Gastroesophageal sphincter (tissue), 4 donors: Measurements from ENCODE around the gene SLC2A9. TPM values are rescaled to one million over a fixed set of nuclear protein-coding genes. Genes with fewer than 3 reads are reported as not detected.

Source experiments
- ATAC-seq: fragments of 150-250 bp; one replicate; pipeline ENCODE4 v1.9.1; 2016; ENCODE audit warnings: mild to moderate bottlenecking, moderate library complexity
- H3K27ac ChIP-seq, 4 donors: fragments of 200-600 bp; sonication (generic) in 3 of 4; 1 replicate in 3 of 4; 2 replicates in 1 of 4; pipeline ENCODE4 v1.5.1; 2016 to 2019
- H3K27me3 ChIP-seq: fragments of 200-600 bp; sonication (generic); one replicate; pipeline ENCODE4 v1.5.1; 2019
- H3K36me3 ChIP-seq, 2 donors: fragments of 200-600 bp; sonication (generic); one replicate each; pipeline ENCODE4 v1.5.1; 2019; ENCODE audit warnings: control low read depth in 1 of 2
- H3K4me1 ChIP-seq, 3 donors: fragments of 200-600 bp; sonication (generic); 1 replicate in 2 of 3; 2 replicates in 1 of 3; pipeline ENCODE4 v1.5.1; 2016 to 2019; ENCODE audit warnings: control low read depth in 2 of 3
- H3K4me3 ChIP-seq, 2 donors: fragments of 200-600 bp; sonication (generic); one replicate each; pipeline ENCODE4 v1.5.1; 2019; ENCODE audit warnings: mild to moderate bottlenecking in 1 of 2, moderate library complexity in 1 of 2
- H3K9me3 ChIP-seq, 3 donors: fragments of 200-600 bp; sonication (generic); one replicate each; pipeline ENCODE4 v1.5.1; 2017 to 2019; ENCODE audit warnings: control low read depth in 2 of 3
- CTCF ChIP-seq, 4 experiments: fragments of 200-600 bp in 2 of 4; fragments of 450-650 bp in 2 of 4; sonication (generic) in 1 of 4; IDR thresholded peaks; one replicate each; pipeline ENCODE4 v1.5.1; 2017 to 2019; ENCODE audit warnings: antibody characterized with exemption in 4 of 4, mild to moderate bottlenecking in 2 of 4, moderate library complexity in 2 of 4
- EP300 ChIP-seq: sonication (generic); formaldehyde crosslinking; IDR thresholded peaks from one replicate; pipeline ENCODE4 v1.6.1; 2017; ENCODE audit warnings: antibody characterized with exemption, mild to moderate bottlenecking
- POLR2A ChIP-seq, 2 donors: fragments of 450-650 bp; IDR thresholded peaks; one replicate each; pipeline ENCODE4 v1.6.1; 2017; ENCODE audit warnings: antibody characterized with exemption in 2 of 2, mild to moderate bottlenecking in 2 of 2, moderate library complexity in 1 of 2
- POLR2AphosphoS5 ChIP-seq: sonication (generic); formaldehyde crosslinking; IDR thresholded peaks from one replicate; pipeline ENCODE4 v1.6.1; 2017; ENCODE audit warnings: antibody characterized with exemption
- WGBS, 2 donors: methylation state at CpG; one replicate each; pipeline ENCODE4 v1.1.5; 2018; ENCODE audit warnings: low coverage in 1 of 2; 5-methylcytosine and 5-hydroxymethylcytosine counted together
- total RNA-seq, 4 donors: library from RNA; depleted of rRNA; stranded (reverse); fragments of >200 nt; gene quantifications; one replicate each; pipeline ENCODE4 v1.1.0, GENCODE V29; 2016

SLC2A9 gene
- total RNA-seq, 4 donors from 2014 or later: 3.1 to 6.5 (median 4.3) TPM

DNA sequence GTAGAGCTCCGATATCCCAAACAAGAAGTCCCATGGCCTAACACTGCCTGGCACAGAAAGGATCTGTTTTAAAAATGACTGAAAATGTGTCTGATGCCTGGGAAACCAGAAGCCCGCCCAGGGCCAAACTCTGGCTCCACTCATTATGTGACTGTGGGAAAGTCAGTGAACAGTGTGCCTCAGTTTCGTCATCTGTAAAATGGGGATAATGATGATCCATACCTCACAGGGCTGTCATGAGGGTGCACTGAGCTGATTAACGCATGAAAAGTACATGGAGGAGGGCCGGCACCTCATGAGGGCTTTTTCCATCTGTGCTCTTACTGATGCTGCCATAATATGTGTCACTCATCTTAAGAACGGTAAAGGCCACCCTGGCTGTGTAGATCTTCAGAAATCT, 5.1 kb downstream of the SLC2A9 start:
- H3K27ac ChIP-seq: no peak overlapping the region
- no peaks in the 10 kb centered on the region for H3K9me3 ChIP-seq
- TF ChIP-seq POLR2AphosphoS5: no peak
- no peak for TF ChIP-seq EP300
- no peak for TF ChIP-seq CTCF (IDR thresholded peaks at IDR 0.05)
- no peak for TF ChIP-seq POLR2A (IDR thresholded peaks at IDR 0.05)
- ATAC-seq: no peak
- 0 to 61% methylated on average over 1 to 3 of the region's 6 CpGs for WGBS, 2 donors
- H3K36me3 ChIP-seq: no peaks in the 10 kb centered on the region
- peaks cover 0 to 26% (median 17%) of the 10 kb centered on the region in 3 donors for H3K4me1 ChIP-seq
- no peak overlapping the region for H3K4me3 ChIP-seq
- no peaks in the 10 kb centered on the region for H3K27me3 ChIP-seq

DNA sequence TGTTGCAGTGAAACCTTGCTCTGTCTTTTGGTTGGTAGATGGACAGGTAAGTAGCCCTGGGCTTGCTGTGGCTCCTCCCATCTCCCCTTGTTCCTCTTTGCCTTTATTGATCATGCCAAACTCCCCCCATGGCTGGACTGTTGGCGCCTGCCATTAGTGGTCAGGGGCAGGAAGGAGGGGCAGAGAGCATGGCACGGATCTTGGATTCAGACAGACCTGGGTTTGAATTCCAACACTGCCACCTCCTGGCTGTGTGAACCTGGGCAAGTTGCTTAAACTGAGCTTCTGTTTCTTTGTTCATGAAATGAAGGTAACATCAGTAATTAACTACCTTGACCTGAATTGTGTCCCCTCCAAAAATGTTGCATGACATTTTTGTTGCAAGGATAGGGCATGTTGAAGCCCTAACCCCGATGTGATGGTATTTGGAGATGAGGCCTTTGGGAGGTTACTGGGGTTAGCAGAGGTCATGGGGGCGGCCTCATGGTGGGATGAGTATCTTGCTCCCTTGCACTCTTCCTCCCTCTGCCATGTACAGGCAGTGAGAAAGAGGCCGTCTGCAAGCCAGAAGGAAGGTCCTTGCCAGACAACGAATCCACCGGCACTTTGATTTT, 6.0 kb downstream of the SLC2A9 start:
- TF ChIP-seq EP300: no peak
- TF ChIP-seq POLR2AphosphoS5: no peak
- no peak for TF ChIP-seq POLR2A (IDR thresholded peaks at IDR 0.05)
- peak in 2 of 4 experiments; percentile 27 to 50 for TF ChIP-seq CTCF (IDR thresholded peaks at IDR 0.05)
- Histone ChIP-seq H3K4me1 (peaks cover 0 to 26% (median 15%) of the 10 kb centered on the region in 3 donors), H3K27me3 (no peaks in the 10 kb centered on the region), H3K36me3 (no peaks in the 10 kb centered on the region), H3K9me3 (no peaks in the 10 kb centered on the region), H3K27ac (no peak overlapping the region), H3K4me3 (no peak overlapping the region)
- ATAC-seq: no peak
- WGBS, 2 donors: 49 to 60% methylated on average over 5 of the region's 7 CpGs

GRCh38 chr4:10013722-10014121, 7.6 kb downstream of the SLC2A9 start:
- 63% methylated on average over 2 of the region's 6 CpGs; no CpG with 5 or more reads in 1 of the 2 donors for WGBS, 2 donors
- H3K9me3 ChIP-seq: no peaks in the 10 kb centered on the region
- ATAC-seq: no peak
- TF ChIP-seq POLR2AphosphoS5 (no peak), CTCF (IDR thresholded peaks at IDR 0.05) (peak in 2 of 4 experiments; percentile 10 to 46)
- no peaks in the 10 kb centered on the region for H3K27me3 ChIP-seq
- peaks cover 0 to 15% (median 6%) of the 10 kb centered on the region in 3 donors for H3K4me1 ChIP-seq
- no peak overlapping the region for H3K27ac ChIP-seq
- H3K4me3 ChIP-seq: no peak overlapping the region
- H3K36me3 ChIP-seq: no peaks in the 10 kb centered on the region

GRCh38 chr4:10011885-10012284, 9.4 kb downstream of the SLC2A9 start:
- H3K36me3 ChIP-seq: no peaks in the 10 kb centered on the region
- no peak overlapping the region for H3K4me3 ChIP-seq
- 89 to 93% methylated on average over 1 to 3 of the region's 3 CpGs for WGBS, 2 donors
- H3K27ac ChIP-seq: no peak overlapping the region
- peaks cover 0 to 26% (median 14%) of the 10 kb centered on the region in 3 donors for H3K4me1 ChIP-seq
- no peaks in the 10 kb centered on the region for H3K27me3 ChIP-seq
- no peak for ATAC-seq
- TF ChIP-seq CTCF (IDR thresholded peaks at IDR 0.05) (no peak), POLR2AphosphoS5 (no peak), POLR2A (IDR thresholded peaks at IDR 0.05) (no peak), EP300 (no peak)
- H3K9me3 ChIP-seq: no peaks in the 10 kb centered on the region

DNA sequence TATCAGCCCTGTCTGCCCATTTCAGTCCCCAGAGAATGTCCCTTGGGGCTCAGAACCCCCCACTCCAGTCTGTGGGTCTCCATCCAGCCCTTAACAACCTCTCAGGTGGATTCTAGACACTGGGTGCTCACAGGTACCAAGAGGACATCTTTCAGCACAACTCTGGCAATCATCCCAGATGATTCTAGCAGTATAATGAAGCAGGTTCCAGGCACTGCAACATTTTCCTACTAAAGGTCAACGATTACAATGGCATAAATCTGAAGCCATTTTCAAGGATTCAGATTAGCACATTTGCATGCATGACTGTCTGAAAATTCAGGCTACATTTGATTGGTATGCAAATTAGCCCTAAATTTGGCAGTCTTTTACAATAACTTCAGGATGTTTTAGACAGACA, 10.0 kb downstream of the SLC2A9 start:
- H3K9me3 ChIP-seq: no peaks in the 10 kb centered on the region
- TF ChIP-seq CTCF (IDR thresholded peaks at IDR 0.05) (no peak), POLR2AphosphoS5 (no peak), EP300 (no peak), POLR2A (IDR thresholded peaks at IDR 0.05) (no peak)
- H3K27ac ChIP-seq: no peak overlapping the region
- H3K4me1 ChIP-seq: peaks cover 0 to 32% (median 18%) of the 10 kb centered on the region in 3 donors
- no peak for ATAC-seq
- 100% methylated on average over 1 of the region's 1 CpG for WGBS, 2 donors
- no peaks in the 10 kb centered on the region for H3K36me3 ChIP-seq
- no peak overlapping the region for H3K4me3 ChIP-seq
- no peaks in the 10 kb centered on the region for H3K27me3 ChIP-seq
